HG02852 (cell line): Measurements from ENCODE around the gene ECPAS.
"Not testable (repeated sequence)": the region's sequence is repeated elsewhere in the genome, so short reads cannot be mapped to it uniquely, and the experiment has no call there.

Experiments used
- ATAC-seq: cut with Tn5 transposase; IDR thresholded peaks from one replicate; pipeline ENCODE4 v1.9.1; 2021; ENCODE audit warnings: mild to moderate bottlenecking, moderate library complexity; ENCODE audit not compliant: unreplicated experiment

The ECPAS gene

DNA sequence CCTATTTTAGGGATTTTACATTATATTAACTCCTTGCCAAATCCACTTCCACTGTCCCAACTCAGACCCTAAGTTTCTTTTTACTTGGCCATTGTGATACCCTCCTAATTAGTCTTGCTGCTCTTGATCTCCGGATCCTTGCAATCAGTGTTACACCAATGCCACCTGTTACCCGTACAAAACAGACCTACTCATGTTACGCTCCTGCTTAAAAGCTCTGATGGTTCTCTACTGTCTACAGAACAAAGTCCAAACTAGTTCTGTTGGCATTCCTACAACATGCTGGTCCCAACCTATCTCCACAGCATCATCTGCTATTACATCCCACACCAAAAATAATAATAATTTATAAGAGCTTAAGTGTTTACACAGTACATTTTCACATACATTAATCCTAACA, 9.8 kb downstream of the ECPAS start:
- no peak for ATAC-seq

DNA sequence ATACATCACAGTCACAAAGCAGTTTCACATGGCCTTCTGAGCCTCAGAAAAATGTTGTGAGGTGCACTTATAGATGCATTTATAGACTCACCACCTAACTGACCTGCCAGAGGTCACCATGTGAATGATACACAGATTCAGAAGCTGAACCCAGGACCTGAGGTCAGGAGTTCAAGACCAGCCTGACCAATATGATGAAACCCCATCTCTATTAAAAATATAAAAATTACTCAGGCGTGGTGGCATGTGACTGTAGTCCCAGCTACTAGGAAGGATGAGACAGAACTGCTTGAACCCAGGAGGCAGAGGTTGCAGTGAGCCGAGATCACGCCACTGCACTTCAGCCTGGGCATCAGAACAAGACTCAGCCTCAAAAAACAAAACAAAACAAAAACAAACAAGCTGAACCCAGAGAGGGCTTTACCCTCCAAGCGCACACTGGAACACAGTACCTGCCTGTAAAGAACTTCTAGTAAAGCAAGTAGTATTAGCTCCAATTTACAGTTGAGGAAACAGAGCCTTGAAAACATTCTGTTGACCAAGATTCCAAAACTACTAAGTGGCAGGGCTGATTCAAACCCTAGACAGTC, 16.3 kb downstream of the ECPAS start:
- ATAC-seq = no peak

DNA sequence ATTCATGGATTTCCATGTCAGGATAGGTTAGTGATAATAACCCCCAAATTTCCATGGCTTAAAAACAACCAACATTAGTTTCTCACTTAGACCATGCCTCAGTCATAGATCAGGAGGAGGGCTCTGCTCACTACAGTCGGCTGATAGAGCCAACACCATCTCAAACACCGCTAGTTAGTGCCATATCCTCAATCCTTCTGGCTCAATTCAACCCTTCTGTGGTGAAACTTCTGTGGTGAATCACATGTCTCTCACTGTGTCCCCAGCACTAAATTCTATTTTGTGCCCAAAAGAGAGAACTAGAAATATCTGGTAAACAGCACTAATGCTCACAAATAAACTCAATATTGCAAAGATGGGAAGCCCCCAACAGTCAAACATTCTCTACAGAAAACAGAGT, 21.1 kb downstream of the ECPAS start:
- ATAC-seq = no peak

GRCh38 chr9:111458139-111459009, 25.8 kb downstream of the ECPAS start:
- ATAC-seq = no peak

DNA sequence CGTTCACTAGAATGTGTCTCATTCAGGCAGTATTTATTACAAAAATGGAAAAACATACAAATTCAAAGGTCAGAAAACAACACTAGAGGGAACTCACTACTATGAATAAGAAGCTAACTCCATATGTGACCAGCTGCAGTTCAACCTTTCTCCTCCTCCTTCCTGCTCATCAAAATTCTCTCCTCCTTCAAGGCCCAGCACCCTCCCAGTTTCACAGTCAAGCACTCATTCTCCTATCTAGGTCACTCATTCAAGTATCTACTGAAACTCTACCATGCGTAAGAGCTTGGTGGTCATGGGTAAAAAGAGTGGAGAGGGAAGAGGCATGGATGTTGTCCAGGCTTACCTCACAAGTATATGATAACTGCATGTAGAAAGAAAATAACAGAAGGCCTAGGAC, 27.7 kb downstream of the ECPAS start:
- peak; percentile 43 for ATAC-seq

DNA sequence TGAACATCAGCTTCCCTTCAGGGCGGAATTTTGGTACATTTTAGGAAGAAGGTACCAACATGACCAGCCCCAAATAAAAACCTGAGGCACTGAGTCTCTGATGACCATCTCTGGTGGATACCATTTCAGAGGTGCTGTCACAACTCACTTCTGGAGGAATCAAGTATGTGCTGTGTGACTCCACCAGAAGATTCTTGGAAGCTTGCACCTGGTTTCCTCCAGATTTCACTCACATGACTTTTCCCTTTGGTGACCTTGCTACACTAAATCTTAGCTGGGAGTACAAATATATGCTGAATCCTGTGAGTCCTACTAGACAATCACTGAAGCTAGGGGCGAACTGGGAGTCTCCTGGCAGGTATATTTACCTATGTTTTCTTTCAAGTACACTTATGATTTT, 28.5 kb downstream of the ECPAS start:
- ATAC-seq = no peak

GRCh38 chr9:111454751-111455150, 29.4 kb downstream of the ECPAS start:
- no peak for ATAC-seq

DNA sequence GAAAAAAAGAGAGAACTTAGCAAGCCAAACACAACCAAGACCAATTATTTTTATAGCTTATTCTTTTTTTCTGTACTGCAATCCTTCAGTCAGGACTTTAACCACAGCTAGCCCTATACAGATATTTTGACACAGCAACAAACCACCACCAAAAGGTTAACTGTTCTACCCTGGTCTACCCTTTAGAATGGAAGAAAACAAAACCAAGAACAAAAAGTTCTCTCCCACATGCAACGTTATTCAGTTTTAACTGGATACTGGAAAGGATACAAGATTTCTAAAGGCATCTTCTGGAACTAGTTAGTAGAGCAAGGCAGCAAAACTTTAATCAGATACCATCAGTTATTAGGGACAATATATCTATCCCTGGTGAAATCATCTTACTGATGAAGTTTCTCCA, 32.6 kb downstream of the ECPAS start:
- ATAC-seq = no peak

GRCh38 chr9:111450124-111450523, 34.1 kb downstream of the ECPAS start:
- no peak for ATAC-seq

DNA sequence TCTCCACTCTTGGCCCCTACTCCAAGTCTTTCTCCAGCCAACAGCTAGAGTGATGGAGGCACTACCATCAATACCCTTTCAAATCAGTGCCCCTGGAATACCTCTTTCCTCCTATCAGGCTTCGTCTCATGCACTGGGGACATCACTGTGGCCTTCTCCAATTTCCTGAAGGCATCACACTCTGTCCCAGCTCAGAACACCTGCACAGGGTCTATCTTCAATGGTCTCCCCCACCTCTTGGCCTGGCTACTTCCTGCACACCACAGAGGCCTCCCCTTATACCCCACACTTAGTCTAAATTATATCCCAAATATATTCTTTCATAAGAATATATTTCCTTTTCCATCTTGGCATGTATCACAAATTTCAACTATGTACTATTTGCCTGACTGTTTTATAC, 34.5 kb downstream of the ECPAS start:
- no peak for ATAC-seq

DNA sequence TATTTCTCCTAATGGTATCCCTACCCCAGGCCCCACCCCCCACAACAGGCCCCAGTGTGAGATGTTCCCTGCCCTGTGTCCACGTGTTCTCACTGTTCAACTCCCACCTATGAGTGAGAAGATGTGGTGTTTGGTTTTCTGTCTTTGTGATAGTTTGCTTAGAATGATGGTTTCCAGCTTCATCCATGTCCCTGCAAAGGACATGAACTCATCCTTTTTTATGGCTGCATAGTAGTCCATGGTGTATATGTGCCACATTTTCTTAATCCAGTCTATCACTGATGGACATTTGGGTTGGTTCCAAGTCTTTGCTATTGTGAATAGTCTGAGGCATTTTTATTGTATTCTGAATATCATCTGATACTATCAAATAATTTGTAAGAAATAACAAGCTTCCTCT, 38.4 kb downstream of the ECPAS start:
- not testable (repeated sequence) for ATAC-seq

- ATAC-seq = no peak
Observed at GRCh38 chr9:111443454-111443853, 40.7 kb downstream of the ECPAS start.

- ATAC-seq = no peak
Observed at GRCh38 chr9:111442360-111443027, 41.7 kb downstream of the ECPAS start.

GRCh38 chr9:111440226-111440625, 44.0 kb downstream of the ECPAS start:
- ATAC-seq = no peak

- ATAC-seq = no peak
Observed at GRCh38 chr9:111438541-111439235, 45.5 kb downstream of the ECPAS start.

- ATAC-seq = no peak
Observed at GRCh38 chr9:111436571-111436970, 47.6 kb downstream of the ECPAS start.

DNA sequence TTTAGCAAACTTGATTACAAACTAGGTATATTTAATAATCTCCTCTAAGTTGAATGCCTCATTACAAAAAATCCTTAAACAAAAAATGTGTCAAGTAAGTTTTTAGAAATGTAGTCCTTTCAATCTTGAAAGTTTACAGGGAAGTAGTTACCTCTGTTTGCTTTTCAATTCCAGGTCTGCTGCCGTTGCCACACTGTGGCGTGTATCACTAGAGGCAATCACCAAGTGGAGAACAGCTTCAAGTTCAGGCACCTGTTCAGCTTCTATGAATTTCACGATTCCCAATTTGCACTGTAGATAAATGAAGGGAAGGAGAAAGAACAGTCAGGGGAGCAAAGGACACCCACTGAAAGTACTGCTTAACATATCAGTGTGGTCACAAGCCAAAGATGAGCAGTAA, 51.1 kb downstream of the ECPAS start:
- ATAC-seq = no peak

DNA sequence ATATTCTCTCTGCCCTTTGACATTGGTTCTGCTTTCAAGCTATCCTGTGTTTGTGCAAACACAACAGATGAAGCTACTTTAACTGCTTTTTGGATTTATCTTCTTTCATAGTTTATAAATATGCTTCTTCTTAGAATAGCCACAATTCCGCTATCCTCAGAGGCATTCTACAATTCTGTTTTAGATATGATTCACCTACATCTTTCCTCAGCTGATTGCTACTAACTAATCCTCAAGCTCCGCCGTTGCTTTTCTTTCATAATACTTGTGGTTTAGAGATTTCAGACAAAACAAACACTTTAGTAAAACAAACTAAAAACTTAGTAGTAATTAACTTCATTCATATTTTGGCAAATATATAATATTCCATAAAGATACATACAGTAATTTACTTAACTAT, 52.5 kb downstream of the ECPAS start:
- no peak for ATAC-seq

- no peak for ATAC-seq
Observed at GRCh38 chr9:111429175-111429574, 55.0 kb downstream of the ECPAS start.

GRCh38 chr9:111427186-111427585, 57.0 kb downstream of the ECPAS start:
- ATAC-seq = no peak

DNA sequence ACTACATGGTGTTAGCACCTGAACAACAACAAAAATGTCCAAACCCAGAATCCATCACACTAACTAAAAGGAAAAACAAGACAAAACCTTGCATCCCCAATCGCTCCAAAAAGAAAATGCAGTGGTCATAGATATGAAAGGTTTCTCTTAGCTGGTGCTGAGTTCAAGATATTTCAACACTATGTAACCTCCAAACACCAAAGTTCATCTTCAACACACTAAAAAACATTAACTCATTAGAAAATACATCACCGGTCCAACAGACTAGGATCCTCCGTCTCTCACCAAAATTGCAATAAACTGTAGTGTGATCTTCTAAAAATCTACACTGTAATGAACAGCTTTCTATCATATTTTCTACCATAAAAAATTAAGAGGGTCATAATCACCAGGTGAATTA, 60.8 kb downstream of the ECPAS start:
- ATAC-seq = no peak
